CD4-positive, alpha-beta memory T cell (primary cell): Measurements from ENCODE around the gene NFE2L2. TPM values are rescaled to one million over a fixed set of nuclear protein-coding genes. Genes with fewer than 3 reads are reported as not detected.

Source experiments
- CTCF ChIA-PET: fragments of 350-600 bp; sonication (Branson Sonifier 250); formaldehyde crosslinking; loops from one replicate; lab custom pipeline; 2021; ENCODE audit warnings: inconsistent platforms; ENCODE audit not compliant: partially characterized antibody; lab: Charles Lee
- POLR2A ChIA-PET: fragments of 350-600 bp; sonication (Branson Sonifier 250); formaldehyde crosslinking; loops from one replicate; lab custom pipeline; 2021; ENCODE audit not compliant: partially characterized antibody; lab: Charles Lee
- DNase-seq, 5 donors: peaks; one replicate each; pipeline versions ENCODE4 v3.0.0 to v3.0.0-alpha.2; 2020 to 2022; ENCODE audit warnings: mixed read lengths in 1 of 5
- H3K27ac ChIP-seq: one replicate; pipeline ENCODE4 v1.7.0; 2013; ENCODE audit warnings: low read depth, low read length
- H3K27me3 ChIP-seq: 2 replicates; pipeline ENCODE4 v1.7.0; 2013; ENCODE audit warnings: mild to moderate bottlenecking, low read length, moderate library complexity; ENCODE audit not compliant: insufficient read depth
- H3K36me3 ChIP-seq: 2 replicates; pipeline ENCODE4 v1.7.0; 2013; ENCODE audit warnings: mild to moderate bottlenecking, low read length, moderate library complexity; ENCODE audit not compliant: insufficient read depth
- H3K4me1 ChIP-seq: 2 replicates; pipeline ENCODE4 v1.7.0; 2013; ENCODE audit warnings: mild to moderate bottlenecking, low read length, moderate library complexity; ENCODE audit not compliant: insufficient read depth
- H3K4me3 ChIP-seq, 2 donors: one replicate each; pipeline ENCODE4 v1.7.0; 2013; ENCODE audit warnings: low read length in 2 of 2, mild to moderate bottlenecking in 1 of 2
- H3K9me3 ChIP-seq, 2 donors: one replicate each; pipeline ENCODE4 v1.7.0; 2013; ENCODE audit warnings: low read length in 2 of 2, control low read depth in 1 of 2; ENCODE audit not compliant: control insufficient read depth in 1 of 2
- H3K27ac Mint-ChIP-seq, 7 donors: one replicate each; pipeline ENCODE4 v1.8.0; 2020 to 2021; ENCODE audit warnings: mixed read lengths in 7 of 7, mild to moderate bottlenecking in 6 of 7, inconsistent platforms in 3 of 7, moderate library complexity in 3 of 7
- H3K27me3 Mint-ChIP-seq, 2 donors: one replicate each; pipeline ENCODE4 v1.8.0; 2020 to 2021; ENCODE audit warnings: mixed read lengths in 2 of 2
- H3K36me3 Mint-ChIP-seq, 2 donors: one replicate each; pipeline ENCODE4 v1.8.0; 2020 to 2021; ENCODE audit warnings: mixed read lengths in 2 of 2, inconsistent platforms in 1 of 2, mild to moderate bottlenecking in 1 of 2
- H3K4me1 Mint-ChIP-seq, 4 donors: one replicate each; pipeline ENCODE4 v1.8.0; 2020 to 2021; ENCODE audit warnings: mixed read lengths in 4 of 4, mild to moderate bottlenecking in 1 of 4
- H3K4me3 Mint-ChIP-seq, 8 donors: one replicate each; pipeline ENCODE4 v1.8.0; 2020 to 2021; ENCODE audit warnings: mixed read lengths in 8 of 8, mild to moderate bottlenecking in 7 of 8, moderate library complexity in 6 of 8, inconsistent platforms in 3 of 8
- H3K9me3 Mint-ChIP-seq, 8 donors: one replicate each; pipeline ENCODE4 v1.8.0; 2020 to 2021; ENCODE audit warnings: mixed read lengths in 8 of 8, mild to moderate bottlenecking in 5 of 8, inconsistent platforms in 3 of 8, moderate library complexity in 1 of 8
- intact Hi-C: fragments of 100-400 bp; cut with micrococcal nuclease; formaldehyde crosslinking; loops from one replicate; pipeline ENCODE4 v1.15.1; 2023
- polyA plus RNA-seq, 2 donors: library from polyadenylated mRNA; unstranded; fragments of 300-500 nt; fragmentation: Illumina TruSeq; gene quantifications; one replicate each; pipeline ENCODE4 v1.2.3, GENCODE V29; 2021
- total RNA-seq, 2 experiments: library from RNA; stranded (reverse); gene quantifications; one replicate each; pipeline ENCODE4 v1.2.3, GENCODE V29; 2021

The NFE2L2 gene
- total and polyA plus RNA-seq, 4 experiments from 2014 or later, result 39.6 to 86.9 (median 75.2) TPM

- peaks cover 9 to 42% of the 10 kb centered on the region in 2 donors for H3K36me3 Mint-ChIP-seq
- no peak overlapping the region for H3K27ac ChIP-seq
- peak overlapping the region; percentile 43 to 93 (median 69) for H3K4me3 Mint-ChIP-seq
- ChIA-PET POLR2A (interaction anchor here (0.9 to 2.1 kb wide), 6 partner anchors 10 to 95 kb away, joined by 3 to 13 read pairs (median 4); partner anchors contain the start of gene HNRNPA3), CTCF (interaction anchor here (0.8 to 1.6 kb wide), 6 partner anchors 21 to 96 kb away, joined by 3 to 6 read pairs (median 3); no protein-coding TSS in a partner anchor)
- H3K4me3 ChIP-seq, result no peak overlapping the region
- peaks cover 73% of the 10 kb centered on the region for H3K4me1 ChIP-seq
- peaks cover 0 to 2% (median 0%) of the 10 kb centered on the region in 8 donors for H3K9me3 Mint-ChIP-seq
- DNase-seq, result no peak
- H3K27me3 ChIP-seq, result no peaks in the 10 kb centered on the region
- peak overlapping the region in 5 of 7 donors; percentile 26 to 99 (median 76) for H3K27ac Mint-ChIP-seq
- H3K36me3 ChIP-seq, result no peaks in the 10 kb centered on the region
- intact Hi-C loops, result loop anchor here (5.0 kb wide), 2 partner anchors 132 to 852 kb away; partner anchors contain the start of genes AGPS and RBM45
- H3K4me1 Mint-ChIP-seq, result peaks cover 46 to 86% (median 62%) of the 10 kb centered on the region in 4 donors
- H3K27me3 Mint-ChIP-seq, result no peaks in the 10 kb centered on the region
- H3K9me3 ChIP-seq, result no peaks in the 10 kb centered on the region
Observed at GRCh38 chr2:177260379-177260778, 4.1 kb downstream of the NFE2L2 start.

- no peak overlapping the region for H3K27ac ChIP-seq
- Mint-ChIP-seq H3K27ac (peak overlapping the region in 5 of 7 donors; percentile 24 to 95 (median 31)), H3K27me3 (no peaks in the 10 kb centered on the region), H3K36me3 (peaks cover 12 to 48% of the 10 kb centered on the region in 2 donors), H3K9me3 (peaks cover 0 to 2% (median 0%) of the 10 kb centered on the region in 8 donors), H3K4me3 (peak overlapping the region in 4 of 8 donors; percentile 7 to 55 (median 19)), H3K4me1 (peaks cover 64 to 98% (median 81%) of the 10 kb centered on the region in 4 donors)
- no peak for DNase-seq
- H3K4me3 ChIP-seq, result no peak overlapping the region
- POLR2A ChIA-PET, result interaction anchor here (1.5 kb wide), 1 partner anchor 18 kb away, joined by 5 read pairs; no protein-coding TSS in a partner anchor
- H3K36me3 ChIP-seq, result no peaks in the 10 kb centered on the region
- no peaks in the 10 kb centered on the region for H3K9me3 ChIP-seq
- peaks cover 94% of the 10 kb centered on the region for H3K4me1 ChIP-seq
- CTCF ChIA-PET, result no interaction called here
- intact Hi-C loops, result no loop called here
- no peaks in the 10 kb centered on the region for H3K27me3 ChIP-seq
Observed at GRCh38 chr2:177258059-177258458, 6.5 kb downstream of the NFE2L2 start.

DNA sequence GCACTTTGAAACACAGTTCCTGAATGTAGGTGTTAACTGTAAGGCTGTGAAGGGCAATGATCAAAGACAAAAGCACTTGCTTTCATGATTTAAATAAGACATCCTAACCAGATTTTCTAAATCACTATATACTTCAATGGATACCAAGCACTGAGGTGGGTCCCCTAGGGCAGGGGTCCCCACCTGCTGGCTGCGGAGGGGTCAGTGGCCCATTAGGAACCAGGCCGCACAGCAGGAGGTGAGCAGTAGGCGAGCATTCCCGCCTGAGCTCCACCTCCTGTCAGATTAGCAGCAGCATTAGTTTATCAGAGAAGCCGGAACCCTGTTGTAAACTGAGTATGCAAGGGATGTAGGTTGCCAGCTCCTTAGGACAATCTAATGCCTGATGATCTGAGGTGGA, 7.1 kb downstream of the NFE2L2 start:
- Histone ChIP-seq H3K36me3 (no peaks in the 10 kb centered on the region), H3K27ac (no peak overlapping the region), H3K27me3 (no peaks in the 10 kb centered on the region), H3K4me3 (no peak overlapping the region), H3K4me1 (peaks cover 98% of the 10 kb centered on the region), H3K9me3 (no peaks in the 10 kb centered on the region)
- POLR2A ChIA-PET, result interaction anchor here (1.2 to 1.5 kb wide), 2 partner anchors 8 to 17 kb away, joined by 4 to 5 read pairs; no protein-coding TSS in a partner anchor
- DNase-seq, result no peak
- Mint-ChIP-seq H3K9me3 (peaks cover 0 to 2% (median 0%) of the 10 kb centered on the region in 8 donors), H3K27ac (peak overlapping the region; percentile 11 to 95 (median 42)), H3K4me3 (peak overlapping the region in 6 of 8 donors; percentile 21 to 76 (median 56)), H3K27me3 (no peaks in the 10 kb centered on the region), H3K4me1 (peaks cover 70 to 100% (median 87%) of the 10 kb centered on the region in 4 donors), H3K36me3 (peaks cover 12 to 49% of the 10 kb centered on the region in 2 donors)
- intact Hi-C loops, result no loop called here
- CTCF ChIA-PET, result no interaction called here

GRCh38 chr2:177256695-177257094, 7.8 kb downstream of the NFE2L2 start:
- peaks cover 98% of the 10 kb centered on the region for H3K4me1 ChIP-seq
- Mint-ChIP-seq H3K9me3 (peaks cover 0 to 2% (median 0%) of the 10 kb centered on the region in 8 donors), H3K4me1 (peaks cover 71 to 100% (median 87%) of the 10 kb centered on the region in 4 donors), H3K4me3 (peak overlapping the region in 6 of 8 donors; percentile 21 to 76 (median 56)), H3K36me3 (peaks cover 15 to 47% of the 10 kb centered on the region in 2 donors), H3K27ac (peak overlapping the region in 5 of 7 donors; percentile 36 to 95 (median 78)), H3K27me3 (no peaks in the 10 kb centered on the region)
- DNase-seq, result no peak
- POLR2A ChIA-PET, result interaction anchor here (1.0 to 1.5 kb wide), 3 partner anchors 9 to 21 kb away, joined by 3 to 5 read pairs (median 4); no protein-coding TSS in a partner anchor
- CTCF ChIA-PET, result interaction anchor here (0.5 to 0.9 kb wide), 2 partner anchors 47 to 92 kb away, joined by 3 to 4 read pairs; no protein-coding TSS in a partner anchor
- no peaks in the 10 kb centered on the region for H3K27me3 ChIP-seq
- intact Hi-C loops, result no loop called here
- H3K9me3 ChIP-seq, result no peaks in the 10 kb centered on the region
- H3K27ac ChIP-seq, result no peak overlapping the region
- no peak overlapping the region for H3K4me3 ChIP-seq
- H3K36me3 ChIP-seq, result no peaks in the 10 kb centered on the region

GRCh38 chr2:177256026-177256425, 8.5 kb downstream of the NFE2L2 start:
- Mint-ChIP-seq H3K27me3 (no peaks in the 10 kb centered on the region), H3K4me3 (peak overlapping the region in 6 of 8 donors; percentile 17 to 76 (median 40))

DNA sequence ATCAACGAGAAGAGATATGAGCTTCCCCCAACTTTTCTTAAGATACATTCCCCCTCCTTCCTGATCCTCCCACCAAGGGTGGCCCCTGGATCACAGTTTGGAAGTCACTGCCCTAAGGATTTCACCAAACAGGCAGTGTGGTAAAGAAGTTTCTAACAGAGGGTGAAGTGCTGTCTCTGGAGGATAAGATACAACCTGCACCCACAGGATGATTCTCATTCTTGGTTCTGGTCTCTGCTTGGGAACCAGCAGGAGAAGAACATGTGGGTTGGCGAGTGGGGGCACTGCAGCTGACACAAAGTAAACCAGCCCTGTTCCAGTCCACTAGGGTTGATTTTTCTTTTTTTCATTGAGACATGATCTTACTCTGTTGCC, 9.3 kb downstream of the NFE2L2 start:
- Mint-ChIP-seq H3K27me3 (no peaks in the 10 kb centered on the region), H3K9me3 (peaks cover 0 to 2% (median 0%) of the 10 kb centered on the region in 8 donors), H3K4me3 (peak overlapping the region in 4 of 8 donors; percentile 39 to 64 (median 42)), H3K36me3 (peaks cover 18 to 57% of the 10 kb centered on the region in 2 donors), H3K27ac (peak overlapping the region in 6 of 7 donors; percentile 19 to 95 (median 75)), H3K4me1 (peaks cover 74 to 100% (median 88%) of the 10 kb centered on the region in 4 donors)
- DNase-seq, result no peak
- no peak overlapping the region for H3K27ac ChIP-seq
- no peak overlapping the region for H3K4me3 ChIP-seq
- intact Hi-C loops, result no loop called here
- H3K27me3 ChIP-seq, result no peaks in the 10 kb centered on the region
- POLR2A ChIA-PET, result interaction anchor here (0.6 to 4.5 kb wide), 8 partner anchors 9 to 244 kb away, joined by 3 to 51 read pairs (median 3); partner anchors contain the start of genes HNRNPA3 and NFE2L2
- no peaks in the 10 kb centered on the region for H3K36me3 ChIP-seq
- CTCF ChIA-PET, result interaction anchor here (1.1 to 4.2 kb wide), 5 partner anchors 9 to 90 kb away, joined by 3 to 28 read pairs (median 4); partner anchors contain the start of gene NFE2L2
- H3K4me1 ChIP-seq, result peaks cover 98% of the 10 kb centered on the region
- H3K9me3 ChIP-seq, result no peaks in the 10 kb centered on the region

More at GRCh38 chr2:177256026-177256425, 8.5 kb downstream of the NFE2L2 start:
- Histone ChIP-seq H3K9me3 (no peaks in the 10 kb centered on the region), H3K4me1 (peaks cover 98% of the 10 kb centered on the region), H3K27ac (no peak overlapping the region), H3K27me3 (no peaks in the 10 kb centered on the region), H3K36me3 (no peaks in the 10 kb centered on the region), H3K4me3 (no peak overlapping the region)
- POLR2A ChIA-PET, result interaction anchor here (1.0 to 4.5 kb wide), 4 partner anchors 8 to 21 kb away, joined by 3 to 51 read pairs (median 4); partner anchors contain the start of gene NFE2L2
- CTCF ChIA-PET, result interaction anchor here (0.9 to 1.2 kb wide), 2 partner anchors 91 to 92 kb away, joined by 4 read pairs; no protein-coding TSS in a partner anchor
- peak overlapping the region in 6 of 7 donors; percentile 22 to 95 (median 58) for H3K27ac Mint-ChIP-seq
- DNase-seq, result no peak
- intact Hi-C loops, result no loop called here
- H3K9me3 Mint-ChIP-seq, result peaks cover 0 to 2% (median 0%) of the 10 kb centered on the region in 8 donors
- peaks cover 18 to 52% of the 10 kb centered on the region in 2 donors for H3K36me3 Mint-ChIP-seq
- H3K4me1 Mint-ChIP-seq, result peaks cover 70 to 100% (median 86%) of the 10 kb centered on the region in 4 donors
